ENCODE results near the gene TSSK2. TPM values are rescaled to one million over a fixed set of nuclear protein-coding genes. Genes with fewer than 3 reads are reported as not detected.

TSSK2 gene
- total and polyA plus RNA-seq, 2 of the 8 experiments (the other 6 are each of a cell fraction or from before 2014, with no cell fraction given), result not detected

GRCh38 chr22:19166421-19166820 is 35.3 kb downstream of the TSSK2 start:
- H2BK12ac ChIP-seq (ENCODE audit: low read depth, low read length), result no peak overlapping the region
- no peak overlapping the region for H4K5ac ChIP-seq (ENCODE audit: insufficient read length, low read depth, low read length)
- FAIRE-seq, result no peak
- CTCF ChIA-PET (ENCODE audit: partially characterized antibody), result interaction anchor here (0.6 to 2.3 kb wide), 2 partner anchors 11 to 122 kb away, joined by 3 to 11 read pairs; no protein-coding TSS in a partner anchor
- H3K4me1 ChIP-seq (replicated peaks in 1 of 4; ENCODE audit: control insufficient read depth in 3 of 4, insufficient read depth in 4 of 4, low read length in 3 of 4), result peaks cover 0 to 11% (median 7%) of the 10 kb centered on the region in 4 experiments; a peak in 6 of 7 replicates
- H3K79me1 ChIP-seq (ENCODE audit: low read depth, low read length), result no peaks in the 10 kb centered on the region
- H3K18ac ChIP-seq (ENCODE audit: extremely low read depth, low read length), result no peak overlapping the region
- no peak overlapping the region for H3K4ac ChIP-seq (replicated peaks; ENCODE audit: insufficient read length, low read depth, low read length)
- H4K8ac ChIP-seq (ENCODE audit: extremely low read depth, insufficient read depth, low read length), result no peak overlapping the region
- H3K36me3 ChIP-seq (ENCODE audit: control insufficient read depth in 2 of 4, insufficient read depth in 4 of 4, low read length in 3 of 4), result no peaks in the 10 kb centered on the region
- H2BK15ac ChIP-seq (ENCODE audit: low read length), result no peak overlapping the region
- no peaks in the 10 kb centered on the region for H3K79me2 ChIP-seq (ENCODE audit: control insufficient read depth in 1 of 2, insufficient read depth in 2 of 2, low read length in 2 of 2)
- H3K27ac ChIP-seq (ENCODE audit: low read depth, low read length), result no peak overlapping the region
- no peaks in the 10 kb centered on the region for H3K9me3 ChIP-seq (ENCODE audit: insufficient read depth in 2 of 2, low read depth in 1 of 2, low read length in 1 of 2)
- POLR2A ChIA-PET (ENCODE audit: partially characterized antibody), result no interaction called here
- no peak overlapping the region for H3K9ac ChIP-seq (replicated peaks in 1 of 4; ENCODE audit: extremely low read depth in 1 of 4, low read depth in 3 of 4, low read length in 3 of 4)
- no peak overlapping the region for H3K4me2 ChIP-seq (ENCODE audit: insufficient read depth in 1 of 2, low read depth in 2 of 2, low read length in 2 of 2)
- no peak for DNase-seq (ENCODE audit: low read depth in 1 of 2, low spot score in 2 of 2)
- H2BK120ac ChIP-seq (replicated peaks; ENCODE audit: low read depth, low read length), result no peak overlapping the region
- no peak overlapping the region for H4K91ac ChIP-seq (replicated peaks; ENCODE audit: insufficient read length, low read length)
- H3K27me3 ChIP-seq (replicated peaks in 1 of 4; ENCODE audit: control insufficient read depth in 3 of 4, extremely low read depth in 1 of 4, insufficient read depth in 3 of 4, low read length in 3 of 4), result peaks cover 20 to 46% (median 38%) of the 10 kb centered on the region in 4 experiments
- H2BK20ac ChIP-seq (ENCODE audit: low read length), result no peak overlapping the region
- H2AFZ ChIP-seq (ENCODE audit: low read length), result no peak overlapping the region
- no peak overlapping the region for H3K4me3 ChIP-seq (ENCODE audit: extremely low read depth in 1 of 4, insufficient read depth in 2 of 4, low read depth in 3 of 4, low read length in 4 of 4)
- H2AK5ac ChIP-seq (ENCODE audit: low read depth, low read length), result no peak overlapping the region
- no peak overlapping the region for H2BK5ac ChIP-seq (ENCODE audit: low read depth, low read length)
- 86% methylated on average over 8 of the region's 8 CpGs; no CpG with 5 or more reads in 1 of the 2 experiments for WGBS, 2 experiments (ENCODE audit: extremely low coverage in 1 of 2, insufficient coverage in 1 of 2, insufficient read length in 1 of 2, insufficient replicate concordance in 2 of 2, low coverage in 1 of 2, low lambda C conversion rate in 2 of 2, missing lambda C conversion rate in 1 of 2)
- H3K14ac ChIP-seq (ENCODE audit: insufficient read length), result no peak overlapping the region
- no peak overlapping the region for H3K56ac ChIP-seq (replicated peaks; ENCODE audit: insufficient read length, low read depth, low read length)
- H3K23ac ChIP-seq (ENCODE audit: insufficient read length), result no peak overlapping the region
- peaks cover 0 to 2% of the 10 kb centered on the region in 2 experiments for H4K20me1 ChIP-seq (replicated peaks in 1 of 2; ENCODE audit: control insufficient read depth in 1 of 2, insufficient read depth in 2 of 2, low read length in 2 of 2)
- no peak for TF ChIP-seq RFX5 (IDR thresholded peaks at IDR 0.05; ENCODE audit: borderline replicate concordance, low read depth, low read length)
- TF ChIP-seq RBBP5 (IDR thresholded peaks at IDR 0.05; ENCODE audit: borderline replicate concordance, low read depth, low read length), result no peak
- no peak for TF ChIP-seq MAFK (IDR thresholded peaks at IDR 0.05; ENCODE audit: low read depth, low read length)
- TF ChIP-seq POU5F1 (IDR thresholded peaks at IDR 0.05; ENCODE audit: low read depth, low read length), result no peak
- TF ChIP-seq SRF (IDR thresholded peaks at IDR 0.05; ENCODE audit: low read depth, low read length), result no peak
- peaks cover 4% of the 10 kb centered on the region for H3K23me2 ChIP-seq (ENCODE audit: low read depth, low read length)

Measured in H1 (cell line).